CD14-positive monocyte (primary cell): ENCODE results near the gene STARD13. TPM values are rescaled to one million over a fixed set of nuclear protein-coding genes. Genes with fewer than 3 reads are reported as not detected.

Source experiments
- DNase-seq, 3 donors: peaks; one replicate each; pipeline ENCODE4 v3.0.0-alpha.2; 2011 to 2022
- H2AFZ ChIP-seq: 2 replicates; pipeline ENCODE4 v1.6.0; 2012; ENCODE audit warnings: mild to moderate bottlenecking, low read depth, low read length, inconsistent platforms; ENCODE audit not compliant: insufficient read depth, poor library complexity, severe bottlenecking
- H3K27ac ChIP-seq, 2 donors: 1 replicate in 1 of 2; 2 replicates in 1 of 2; pipeline ENCODE4 v1.5.1; 2012 to 2013; ENCODE audit warnings: low read length in 2 of 2, control low read depth in 1 of 2, inconsistent platforms in 1 of 2, low read depth in 1 of 2, mild to moderate bottlenecking in 1 of 2
- H3K27me3 ChIP-seq, 2 donors: one replicate each; pipeline versions ENCODE4 v1.6.0 to v1.6.1; 2011 to 2013; ENCODE audit warnings: low read length in 2 of 2; ENCODE audit not compliant: control insufficient read depth in 2 of 2, insufficient read depth in 2 of 2
- H3K36me3 ChIP-seq, 2 donors: replicated peaks in 1 of 2; 1 replicate in 1 of 2; 2 replicates in 1 of 2; pipeline versions ENCODE4 v1.5.1 to v1.6.1; 2012 to 2013; ENCODE audit warnings: low read length in 2 of 2, control low read depth in 1 of 2, inconsistent platforms in 1 of 2, mild to moderate bottlenecking in 1 of 2; ENCODE audit not compliant: insufficient read depth in 2 of 2, control insufficient read depth in 1 of 2
- H3K4me1 ChIP-seq, 2 donors: 1 replicate in 1 of 2; 2 replicates in 1 of 2; pipeline versions ENCODE4 v1.5.1 to v1.6.1; 2012 to 2013; ENCODE audit warnings: low read length in 2 of 2, control low read depth in 1 of 2, inconsistent platforms in 1 of 2, mild to moderate bottlenecking in 1 of 2, moderate library complexity in 1 of 2; ENCODE audit not compliant: insufficient read depth in 2 of 2, control insufficient read depth in 1 of 2
- H3K4me2 ChIP-seq: replicated peaks from 2 replicates; pipeline ENCODE3; 2012; ENCODE audit warnings: low read length, moderate library complexity, mild to moderate bottlenecking; ENCODE audit not compliant: poor library complexity, severe bottlenecking; ENCODE audit errors: extremely low read depth
- H3K4me3 ChIP-seq, 3 experiments: fragments of 200-600 bp in 1 of 3; sonication (generic) in 1 of 3; replicated peaks in 1 of 3; 1 replicate in 2 of 3; 2 replicates in 1 of 3; pipeline ENCODE4 v1.5.1; 2011 to 2013; ENCODE audit warnings: low read length in 3 of 3, mild to moderate bottlenecking in 3 of 3, control low read depth in 2 of 3, low read depth in 2 of 3, inconsistent platforms in 1 of 3, moderate library complexity in 1 of 3
- H3K79me2 ChIP-seq: 2 replicates; pipeline ENCODE4 v1.6.0; 2012; ENCODE audit warnings: mild to moderate bottlenecking, control low read depth, inconsistent platforms, low read length, moderate library complexity; ENCODE audit not compliant: insufficient read depth
- H3K9ac ChIP-seq: 2 replicates; pipeline ENCODE4 v1.6.0; 2017; ENCODE audit warnings: low read length, mild to moderate bottlenecking; ENCODE audit not compliant: insufficient read depth, poor library complexity, severe bottlenecking
- H3K9me3 ChIP-seq, 2 donors: replicated peaks in 1 of 2; 1 replicate in 1 of 2; 2 replicates in 1 of 2; pipeline versions ENCODE4 v1.5.1 to v1.6.1; 2012 to 2013; ENCODE audit warnings: low read length in 2 of 2, control low read depth in 1 of 2; ENCODE audit not compliant: control insufficient read depth in 1 of 2, insufficient read depth in 1 of 2
- H4K20me1 ChIP-seq: 2 replicates; pipeline ENCODE4 v1.6.0; 2012; ENCODE audit warnings: mild to moderate bottlenecking, low read length, control low read depth, moderate library complexity; ENCODE audit not compliant: insufficient read depth
- H3K27ac Mint-ChIP-seq, 7 donors: one replicate each; pipeline ENCODE4 v1.8.0; 2020; ENCODE audit warnings: mild to moderate bottlenecking in 7 of 7, mixed read lengths in 7 of 7, moderate library complexity in 6 of 7, inconsistent platforms in 2 of 7
- H3K27me3 Mint-ChIP-seq, 3 donors: one replicate each; pipeline ENCODE4 v1.8.0; 2021 to 2022; ENCODE audit warnings: low read depth in 3 of 3, mild to moderate bottlenecking in 3 of 3, mixed read lengths in 3 of 3, moderate library complexity in 3 of 3, inconsistent platforms in 1 of 3
- H3K36me3 Mint-ChIP-seq, 2 donors: one replicate each; pipeline ENCODE4 v1.8.0; 2020; ENCODE audit warnings: mixed read lengths in 2 of 2, inconsistent platforms in 1 of 2, mild to moderate bottlenecking in 1 of 2
- H3K4me1 Mint-ChIP-seq: one replicate; pipeline ENCODE4 v1.8.0; 2020; ENCODE audit warnings: mild to moderate bottlenecking, mixed read lengths
- H3K4me3 Mint-ChIP-seq, 2 donors: one replicate each; pipeline ENCODE4 v1.8.0; 2020; ENCODE audit warnings: mild to moderate bottlenecking in 2 of 2, mixed read lengths in 2 of 2, moderate library complexity in 1 of 2
- H3K9me3 Mint-ChIP-seq, 7 donors: one replicate each; pipeline ENCODE4 v1.8.0; 2020 to 2022; ENCODE audit warnings: mixed read lengths in 7 of 7, mild to moderate bottlenecking in 6 of 7, moderate library complexity in 6 of 7, inconsistent platforms in 2 of 7
- CTCF ChIP-seq: fragments of 200-600 bp; IDR thresholded peaks from one replicate; pipeline ENCODE4 v1.8.0; 2022; ENCODE audit warnings: antibody characterized with exemption, mild to moderate bottlenecking
- WGBS: methylation state at CpG from one replicate; pipeline ENCODE4 v1.1.5; 2013; ENCODE audit warnings: missing lambda C conversion rate; ENCODE audit not compliant: insufficient coverage; 5-methylcytosine and 5-hydroxymethylcytosine counted together
- intact Hi-C, 2 donors: fragments of 100-400 bp; cut with micrococcal nuclease; formaldehyde crosslinking; loops; one replicate each; pipeline versions ENCODE4 v1.15.0 to v1.15.1; 2023
- polyA plus RNA-seq, 3 donors: library from polyadenylated mRNA; depleted of rRNA in 1 of 3; unstranded in 2 of 3; stranded (reverse) in 1 of 3; fragments of 300-500 nt in 2 of 3; fragments of >200 nt in 1 of 3; fragmentation: Illumina TruSeq in 2 of 3; gene quantifications; 1 replicate in 2 of 3; 2 replicates in 1 of 3; pipeline ENCODE4 v1.2.3, GENCODE V29; 2012 to 2021

The STARD13 gene
- polyA plus RNA-seq, 3 donors: 0.37 to 0.69 (median 0.60) TPM

- no peak overlapping the region for H3K9ac ChIP-seq
- H3K4me1 ChIP-seq: peaks cover 0 to 4% of the 10 kb centered on the region in 2 donors
- no peak overlapping the region for H3K27ac Mint-ChIP-seq
- H3K27ac ChIP-seq: no peak overlapping the region
- H3K4me1 Mint-ChIP-seq: peaks cover 7% of the 10 kb centered on the region
- peaks cover 0 to 2% (median 0%) of the 10 kb centered on the region in 7 donors for H3K9me3 Mint-ChIP-seq
- H3K36me3 ChIP-seq: no peaks in the 10 kb centered on the region
- no peak for DNase-seq
- H3K4me3 Mint-ChIP-seq: no peak overlapping the region
- no peaks in the 10 kb centered on the region for H3K27me3 ChIP-seq
- H3K4me2 ChIP-seq: no peak overlapping the region
- H3K27me3 Mint-ChIP-seq: no peaks in the 10 kb centered on the region
- no peaks in the 10 kb centered on the region for H4K20me1 ChIP-seq
- WGBS: 100% methylated on average over 3 of the region's 7 CpGs
- no peaks in the 10 kb centered on the region for H3K79me2 ChIP-seq
- H2AFZ ChIP-seq: no peak overlapping the region
- H3K4me3 ChIP-seq: no peak overlapping the region
- H3K36me3 Mint-ChIP-seq: no peaks in the 10 kb centered on the region
- TF ChIP-seq CTCF: no peak
- H3K9me3 ChIP-seq: no peaks in the 10 kb centered on the region
- intact Hi-C loops: no loop called here
Observed at GRCh38 chr13:33193428-33193974, 92.1 kb downstream of the STARD13 start.

- Mint-ChIP-seq H3K9me3 (no peaks in the 10 kb centered on the region), H3K36me3 (no peaks in the 10 kb centered on the region), H3K4me3 (no peak overlapping the region), H3K4me1 (peaks cover 14% of the 10 kb centered on the region), H3K27me3 (no peaks in the 10 kb centered on the region), H3K27ac (no peak overlapping the region)
- no peaks in the 10 kb centered on the region for H3K27me3 ChIP-seq
- no peak overlapping the region for H3K4me2 ChIP-seq
- no peak overlapping the region for H2AFZ ChIP-seq
- H3K4me1 ChIP-seq: peaks cover 5 to 10% of the 10 kb centered on the region in 2 donors
- TF ChIP-seq CTCF: no peak
- intact Hi-C loops: no loop called here
- no peaks in the 10 kb centered on the region for H3K79me2 ChIP-seq
- no peak overlapping the region for H3K9ac ChIP-seq
- H3K4me3 ChIP-seq: no peak overlapping the region
- no peaks in the 10 kb centered on the region for H4K20me1 ChIP-seq
- no peak overlapping the region for H3K27ac ChIP-seq
- H3K36me3 ChIP-seq: no peaks in the 10 kb centered on the region
- DNase-seq: no peak
- no peaks in the 10 kb centered on the region for H3K9me3 ChIP-seq
- WGBS: 94% methylated on average over 2 of the region's 4 CpGs
Observed at GRCh38 chr13:33191425-33192210, 93.9 kb downstream of the STARD13 start.
